Measurements from ENCODE around the gene PFDN2.

DNA sequence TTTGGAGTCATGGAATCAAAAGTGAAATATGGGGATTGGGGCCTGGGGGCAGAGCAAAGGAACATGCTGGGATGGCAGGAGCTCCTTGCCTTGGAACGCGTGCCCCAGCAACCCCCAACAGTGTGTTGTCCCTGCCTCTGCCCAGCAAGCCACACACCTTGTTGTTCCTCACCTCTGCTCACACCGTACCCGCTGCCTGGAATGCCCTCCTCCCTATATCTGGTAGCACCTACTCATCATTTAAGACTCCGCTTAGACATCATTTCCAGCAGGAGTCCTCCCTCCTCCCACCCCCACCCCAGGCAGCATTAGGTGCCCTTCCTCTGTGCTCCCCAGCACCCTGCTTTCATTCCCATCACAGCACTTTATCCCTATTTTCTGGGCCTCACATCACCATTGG, 36.3 kb downstream of the PFDN2 start:
- TF ChIP-seq CTCF (IDR thresholded peaks at IDR 0.05; ENCODE audit: extremely low read depth in 1 of 2, insufficient read depth in 1 of 2, low read depth in 1 of 2, low read length in 2 of 2) (no peak), POLR2A (IDR thresholded peaks at IDR 0.05; ENCODE audit: low read depth, low read length) (no peak), EZH2 (IDR thresholded peaks at IDR 0.05; ENCODE audit: borderline replicate concordance, low read depth, low read length, severe bottlenecking) (no peak), JUN (IDR thresholded peaks at IDR 0.05; ENCODE audit: borderline replicate concordance, insufficient read depth, insufficient read length, low read depth) (no peak)
- TF ChIP-seq, protein P1, sequence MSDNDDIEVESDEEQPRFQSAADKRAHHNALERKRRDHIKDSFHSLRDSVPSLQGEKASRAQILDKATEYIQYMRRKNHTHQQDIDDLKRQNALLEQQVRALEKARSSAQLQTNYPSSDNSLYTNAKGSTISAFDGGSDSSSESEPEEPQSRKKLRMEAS (IDR thresholded peaks at IDR 0.05; ENCODE audit: insufficient read depth, insufficient read length): no peak
